ENCODE measurements around the gene CCDC191.

DNA sequence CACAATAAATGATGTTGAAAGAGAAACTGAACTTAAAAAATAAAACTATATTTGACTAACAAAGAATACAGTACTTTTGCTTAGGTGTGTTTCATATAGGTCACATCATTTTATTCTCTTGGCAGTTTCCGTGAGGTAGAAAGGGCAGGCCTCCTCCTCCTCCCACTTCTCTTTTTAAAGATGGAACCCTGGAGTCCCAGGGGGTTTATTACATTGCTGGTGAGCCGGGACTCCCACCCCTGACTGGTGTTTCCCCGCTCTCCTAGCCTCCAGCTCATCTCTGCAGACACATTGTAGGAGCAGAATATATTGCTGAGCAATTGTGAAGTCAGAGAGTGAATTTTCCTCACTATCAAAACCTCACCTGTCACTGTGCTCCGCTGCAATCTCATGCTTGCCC lies 78.5 kb downstream of the CCDC191 start:
- TF ChIP-seq POLR2A (IDR thresholded peaks at IDR 0.05) = no peak
- no peak for TF ChIP-seq POLR2AphosphoS5 (IDR thresholded peaks at IDR 0.05)
